H1 (cell line): Measurements from ENCODE around the gene FAM111A. TPM values are rescaled to one million over a fixed set of nuclear protein-coding genes. Genes with fewer than 3 reads are reported as not detected.
A peak's percentile ranks its signal among the peaks of the same experiment; 100 is the strongest.

Experiments
- BACH1 ChIP-seq: IDR thresholded peaks from 2 replicates; pipeline ENCODE4 v1.6.1; 2012; ENCODE audit warnings: low read length, improper control_type of control experiment
- CHD1 ChIP-seq: IDR thresholded peaks from 2 replicates; pipeline ENCODE4 v1.6.1; 2012; ENCODE audit warnings: low read depth, low read length, improper control_type of control experiment
- CHD7 ChIP-seq: fragments of 300-600 bp; sonication (generic); IDR thresholded peaks from 2 replicates; pipeline ENCODE4 v1.7.1; 2012; ENCODE audit warnings: low read length, moderate library complexity, mild to moderate bottlenecking, inconsistent platforms; ENCODE audit not compliant: insufficient replicate concordance
- EP300 ChIP-seq, 2 experiments: IDR thresholded peaks; 1 replicate in 1 of 2; 2 replicates in 1 of 2; pipeline ENCODE4 v1.6.1; 2011 to 2012; ENCODE audit warnings: low read depth in 2 of 2, low read length in 2 of 2, mild to moderate bottlenecking in 2 of 2, borderline replicate concordance in 1 of 2, inconsistent platforms in 1 of 2, moderate library complexity in 1 of 2
- JUND ChIP-seq: IDR thresholded peaks from 2 replicates; pipeline ENCODE4 v1.6.1; 2011; ENCODE audit warnings: mild to moderate bottlenecking, improper control_type of control experiment, low read length
- KDM4A ChIP-seq: IDR thresholded peaks from one replicate; pipeline ENCODE4 v1.7.1; 2012; ENCODE audit warnings: low read depth, mild to moderate bottlenecking, moderate library complexity, low read length, inconsistent platforms; ENCODE audit not compliant: severe bottlenecking
- RXRA ChIP-seq: IDR thresholded peaks from 2 replicates; pipeline ENCODE4 v1.6.1; 2011; ENCODE audit warnings: low read depth, mild to moderate bottlenecking, low read length, moderate library complexity; ENCODE audit not compliant: insufficient read depth
- SIRT6 ChIP-seq: IDR thresholded peaks from one replicate; pipeline ENCODE4 v1.7.1; 2012; ENCODE audit warnings: low read length, inconsistent platforms
- ZNF274 ChIP-seq: IDR thresholded peaks from 2 replicates; pipeline ENCODE4 v1.7.0; 2012; ENCODE audit warnings: low read length, borderline replicate concordance; ENCODE audit errors: extremely low read depth
- polyA plus RNA-seq, 7 experiments: library from polyadenylated mRNA; depleted of rRNA in 3 of 7; stranded (reverse) in 5 of 7; unstranded in 2 of 7; fragments of >200 nt in 5 of 7; fragments of 200-250 nt in 2 of 7; gene quantifications; 1 replicate in 5 of 7; 2 replicates in 1 of 7; 4 replicates in 1 of 7; pipeline versions ENCODE4 v1.2.1 to v1.2.3, GENCODE V29; 2011 to 2013; ENCODE audit warnings: missing spikeins in 2 of 7, mixed read lengths in 2 of 7
- total RNA-seq: library from RNA; stranded (reverse); fragmentation: NEBNext Ultra II Directional; extraction: Animal tissue kit (Norgen Biotek cat#: 25700); gene quantifications from 2 replicates; pipeline ENCODE4 v1.2.1, GENCODE V29; 2021
- TF ChIP-seq, protein P1 (sequence below): IDR thresholded peaks from 2 replicates; pipeline ENCODE4 v1.6.1; 2012; ENCODE audit warnings: inconsistent platforms

Gene FAM111A
- total and polyA plus RNA-seq, 2 of the 8 experiments (the other 6 are each of a cell fraction or from before 2014, with no cell fraction given), result 10.2 to 29.9 TPM

- TF ChIP-seq CHD7 (no peak), KDM4A (peak; percentile 89), JUND (no peak), EP300 (IDR thresholded peaks at IDR 0.05; ENCODE audit: borderline replicate concordance in 1 of 2, low read depth in 2 of 2, low read length in 2 of 2) (no peak), RXRA (no peak), SIRT6 (no peak), BACH1 (no peak), ZNF274 (no peak), CHD1 (no peak)
- TF ChIP-seq, protein P1, sequence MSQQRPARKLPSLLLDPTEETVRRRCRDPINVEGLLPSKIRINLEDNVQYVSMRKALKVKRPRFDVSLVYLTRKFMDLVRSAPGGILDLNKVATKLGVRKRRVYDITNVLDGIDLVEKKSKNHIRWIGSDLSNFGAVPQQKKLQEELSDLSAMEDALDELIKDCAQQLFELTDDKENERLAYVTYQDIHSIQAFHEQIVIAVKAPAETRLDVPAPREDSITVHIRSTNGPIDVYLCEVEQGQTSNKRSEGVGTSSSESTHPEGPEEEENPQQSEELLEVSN, result peak; percentile 100
Measured at GRCh38 chr11:59144579-59145345, 2.1 kb downstream of the FAM111A start (continued).
